Endothelial cell of hepatic sinusoid (primary cell): ENCODE measurements around the gene ASF1B.
"Not testable (repeated sequence)": the region's sequence is repeated elsewhere in the genome, so short reads cannot be mapped to it uniquely, and the experiment has no call there.

ENCODE experiments used
- in situ Hi-C: cut with HindIII; loops from 2 replicates; pipeline ENCODE4 v1.10.0; 2017; ENCODE audit warnings: low sequenced_read_pairs

The ASF1B gene

DNA sequence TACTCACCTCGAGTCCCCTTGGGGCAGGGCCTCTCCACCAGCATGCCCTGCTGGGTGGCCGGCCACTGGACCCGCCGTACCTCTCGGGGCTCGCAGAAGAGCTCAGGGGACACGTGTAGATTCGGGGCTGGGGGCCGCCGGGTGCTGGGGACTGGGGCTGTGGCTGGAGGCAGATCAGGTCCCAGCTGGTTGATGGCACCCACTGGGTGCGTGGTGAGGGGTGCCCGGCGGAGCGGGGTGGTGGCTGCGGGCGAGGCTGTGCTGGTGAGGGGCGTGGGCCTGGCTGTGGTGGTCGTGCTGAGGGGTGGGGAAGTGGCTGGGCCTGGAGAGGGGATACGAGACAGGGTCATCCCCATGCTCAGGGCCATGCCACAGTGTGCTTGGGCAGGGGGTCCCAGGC is 24.9 kb upstream of the ASF1B start:
- in situ Hi-C loops, result loop anchor here (10.0 kb wide), 1 partner anchor 103 kb away; no protein-coding TSS in a partner anchor

- in situ Hi-C loops, result loop anchor here (10.0 kb wide), 1 partner anchor 105 kb away; no protein-coding TSS in a partner anchor
These were observed 23.8 kb upstream of the ASF1B start for GRCh38 chr19:14160017-14160703.

GRCh38 chr19:14159059-14159458 is 22.7 kb upstream of the ASF1B start:
- in situ Hi-C loops, result no loop called here

- in situ Hi-C loops, result no loop called here
These were observed 22.1 kb upstream of the ASF1B start for GRCh38 chr19:14158276-14159023.

DNA sequence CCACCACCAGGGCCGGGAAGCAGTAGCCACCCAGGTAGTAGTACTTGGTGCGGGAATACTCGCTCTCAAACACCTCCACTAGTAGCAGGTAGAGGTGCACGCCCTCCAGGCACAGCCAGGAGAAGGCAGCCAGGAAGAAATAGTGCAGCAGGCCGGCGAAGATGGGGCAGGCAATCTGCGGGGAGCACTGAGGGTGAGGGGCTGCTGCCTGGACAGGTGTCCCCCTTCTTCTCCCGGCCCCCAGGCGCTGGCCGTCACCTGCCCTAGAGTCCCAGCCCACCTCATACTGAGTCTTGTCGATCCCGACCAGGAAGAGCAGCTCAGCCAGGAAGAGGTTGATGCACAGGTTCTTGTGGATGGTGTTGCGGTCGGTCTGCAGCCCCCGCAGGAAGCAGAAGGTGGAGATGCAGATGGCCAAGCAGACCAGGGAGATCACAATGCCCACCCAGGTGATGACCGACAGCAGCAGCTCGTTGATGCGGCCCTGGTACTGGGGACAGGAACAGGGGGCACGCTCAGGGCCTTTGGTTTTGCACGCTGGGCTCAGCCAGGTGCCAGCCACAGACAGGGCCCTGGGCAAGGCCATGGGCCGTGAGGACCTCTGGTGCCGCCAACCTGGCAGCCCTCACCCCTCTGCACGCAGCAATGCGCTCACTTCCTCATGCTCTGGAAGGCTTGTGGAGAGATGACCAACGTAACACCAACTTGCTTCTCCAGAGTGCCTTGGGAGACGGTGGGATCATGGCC is 20.8 kb upstream of the ASF1B start:
- in situ Hi-C loops, result no loop called here

DNA sequence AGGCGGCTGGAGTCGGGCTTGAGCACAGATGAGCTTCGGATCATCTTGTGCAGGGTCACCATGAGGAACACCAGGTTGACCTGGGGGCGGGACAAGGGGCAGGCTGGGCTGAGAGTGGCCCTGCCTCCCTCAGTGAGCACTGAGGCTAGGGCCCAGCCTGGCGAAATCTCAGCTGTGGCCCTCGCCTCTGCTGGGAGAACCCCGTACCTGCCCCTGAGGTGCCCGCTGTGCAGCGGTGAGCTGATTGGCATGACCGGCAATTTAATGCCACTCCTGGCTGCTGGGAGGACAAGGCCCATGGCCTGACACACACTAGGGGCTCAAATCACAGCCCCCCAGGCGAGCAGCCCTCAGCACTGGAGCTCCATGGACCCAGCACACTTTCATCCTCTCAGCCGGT is 19.7 kb upstream of the ASF1B start:
- in situ Hi-C loops, result no loop called here

DNA sequence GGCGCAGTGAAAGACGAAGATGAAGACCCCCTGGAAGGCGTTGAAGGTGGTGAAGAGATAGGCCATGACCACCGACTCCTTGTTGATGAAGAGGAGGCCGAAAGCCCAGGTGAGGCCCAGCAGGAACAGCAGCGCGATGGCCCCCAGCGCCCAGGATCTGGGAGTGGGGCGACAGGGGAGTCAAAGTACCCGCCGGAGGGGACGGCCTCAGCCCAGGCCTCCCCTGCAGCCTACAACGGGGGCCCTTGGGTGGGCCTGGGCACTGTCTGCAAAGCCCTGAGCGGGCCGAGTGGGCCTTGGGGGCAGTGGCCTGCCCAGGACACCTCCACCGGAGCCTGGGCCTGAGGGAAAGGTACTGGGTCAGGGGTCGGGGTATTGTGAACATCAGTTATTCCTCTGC is 19.0 kb upstream of the ASF1B start:
- in situ Hi-C loops, result no loop called here

- in situ Hi-C loops, result no loop called here
These were observed 16.3 kb upstream of the ASF1B start for GRCh38 chr19:14152713-14153112.

- in situ Hi-C loops, result no loop called here
These were observed 14.6 kb upstream of the ASF1B start for GRCh38 chr19:14150770-14151661.

GRCh38 chr19:14150041-14150769 is 13.8 kb upstream of the ASF1B start:
- in situ Hi-C loops, result no loop called here

DNA sequence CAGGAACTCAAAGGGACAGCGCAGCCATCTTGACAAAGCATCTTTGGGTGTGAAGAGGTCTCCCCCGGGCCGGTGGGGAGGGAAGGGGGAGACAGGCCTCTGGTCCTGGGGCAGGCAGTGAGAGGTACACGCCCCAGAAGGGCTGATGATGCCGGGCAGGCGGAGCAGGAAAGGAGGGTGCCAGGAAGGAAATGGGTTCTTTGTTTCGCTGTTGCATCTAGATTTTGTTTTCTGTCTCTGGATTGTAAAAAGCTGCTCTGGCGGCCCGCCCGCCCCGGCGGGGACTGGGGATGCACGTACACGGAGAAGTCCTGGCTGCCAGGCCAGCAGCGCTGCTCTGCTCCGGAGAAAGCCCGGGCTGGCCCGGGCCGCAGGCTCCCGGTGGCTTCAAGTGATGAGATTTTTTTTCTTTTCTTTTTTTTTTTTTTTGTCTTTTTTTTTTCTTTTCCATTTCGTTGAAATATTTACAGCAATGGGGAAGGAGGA is 13.2 kb upstream of the ASF1B start:
- in situ Hi-C loops, result no loop called here

DNA sequence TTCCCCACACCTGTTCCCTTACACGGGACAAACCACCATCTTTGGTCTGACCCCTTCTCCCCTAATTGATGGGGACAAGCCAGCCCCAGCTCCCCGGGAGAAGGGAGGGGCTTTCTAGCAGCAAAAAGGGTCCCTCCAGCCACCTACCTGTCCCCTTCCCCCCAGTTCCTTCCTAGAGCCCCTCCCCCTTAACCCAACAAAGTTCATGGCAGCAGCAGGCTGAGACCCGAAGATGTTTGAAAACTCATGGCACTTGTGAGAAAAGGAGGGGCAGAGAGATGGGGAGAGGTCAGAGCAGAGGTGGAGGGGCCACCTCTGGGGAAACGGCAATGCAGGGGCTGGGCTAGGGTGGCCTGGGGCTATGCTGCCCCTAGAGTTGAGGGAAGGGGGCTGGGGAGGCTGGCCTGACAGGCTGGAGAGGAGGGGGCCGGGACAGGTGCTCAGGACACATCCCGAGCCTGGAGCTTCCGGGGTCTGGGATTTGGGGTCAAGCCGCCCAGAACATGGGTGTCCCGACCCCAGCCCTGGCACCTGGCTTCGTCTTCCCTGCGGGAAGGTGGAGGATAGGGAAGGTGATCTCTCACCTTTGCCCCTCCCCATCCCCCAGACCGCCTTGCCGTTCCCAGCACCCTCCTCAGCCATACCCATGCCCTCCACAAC is 12.5 kb upstream of the ASF1B start:
- in situ Hi-C loops, result no loop called here

DNA sequence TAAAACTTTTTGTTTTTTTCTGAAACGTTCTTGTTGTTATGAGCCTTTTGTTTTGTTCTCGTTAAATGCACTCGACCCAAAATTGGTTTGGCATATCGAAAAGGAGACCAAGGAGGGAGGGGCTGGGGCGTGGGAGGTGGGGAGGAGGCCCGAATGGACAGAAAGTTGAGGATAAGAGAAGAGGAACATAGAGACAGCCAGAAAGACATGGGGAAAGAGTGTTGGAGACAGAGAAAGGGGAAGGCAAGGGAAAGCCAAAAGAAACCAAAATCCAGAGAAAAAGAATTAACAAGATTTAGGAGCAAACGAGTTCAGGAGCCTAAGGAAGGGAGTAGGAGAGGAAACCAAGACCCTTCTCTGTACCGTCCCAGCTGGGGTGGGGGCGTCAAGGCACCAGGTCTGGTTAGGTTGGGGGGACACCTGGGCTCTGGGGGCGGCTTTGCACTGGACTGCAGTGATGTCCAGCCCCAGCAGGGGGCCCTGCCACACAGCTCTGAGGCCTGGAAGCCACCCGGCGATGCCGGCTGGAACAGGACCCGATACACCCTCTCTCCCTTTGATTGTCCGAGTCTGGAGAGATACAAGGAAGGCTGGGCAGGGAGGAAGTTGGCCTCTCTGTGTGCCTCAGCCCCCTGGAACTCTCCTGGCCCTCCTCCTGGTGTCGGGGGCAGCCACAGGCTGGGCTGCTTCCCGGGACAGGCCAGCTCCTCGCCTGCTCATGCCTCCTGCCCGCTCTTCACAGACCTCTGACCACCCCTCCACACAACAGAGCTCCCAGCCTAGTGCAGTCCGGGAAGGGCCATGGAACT is 11.6 kb upstream of the ASF1B start:
- in situ Hi-C loops, result no loop called here

DNA sequence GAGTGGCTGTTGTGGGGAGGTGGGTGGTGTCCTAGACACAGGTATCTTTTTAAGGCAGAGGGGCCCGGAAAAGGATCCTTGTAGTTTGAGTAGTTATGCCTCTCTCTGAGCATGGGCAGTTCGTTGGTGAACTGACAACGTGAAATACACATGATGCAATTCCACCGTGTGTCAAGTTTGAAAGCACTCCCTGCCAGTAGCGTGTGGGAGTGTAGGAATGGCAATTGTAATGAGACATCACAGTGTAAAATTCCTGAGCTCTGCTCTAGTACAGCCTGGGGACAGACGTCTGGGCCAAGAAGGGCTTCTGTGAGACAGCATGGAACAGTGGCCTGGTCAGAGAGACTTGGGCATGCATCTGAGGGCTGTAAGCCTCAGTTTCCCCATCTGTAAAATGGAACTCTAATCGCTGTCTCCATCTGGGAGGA is 10.4 kb upstream of the ASF1B start:
- in situ Hi-C loops, result no loop called here

DNA sequence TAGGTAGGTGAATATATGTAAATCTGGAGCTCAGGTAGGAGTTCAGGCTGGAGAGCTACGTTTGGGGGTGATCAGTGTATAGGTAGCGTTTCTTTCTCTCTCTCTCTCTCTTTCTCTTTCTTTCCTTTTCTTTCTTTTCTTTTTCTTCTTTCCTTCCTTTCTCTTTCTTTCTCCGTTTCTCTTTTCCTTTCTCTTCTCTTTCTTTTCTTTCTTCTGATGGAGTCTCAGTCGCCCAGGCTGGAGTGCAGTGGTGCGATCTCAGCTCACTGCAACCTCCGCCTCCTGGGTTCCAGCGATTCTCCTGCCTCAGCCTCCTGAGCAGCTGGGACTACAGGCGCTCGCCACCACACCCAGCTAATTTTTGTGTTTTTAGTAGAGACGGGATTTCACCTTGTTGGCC is 9.8 kb upstream of the ASF1B start:
- in situ Hi-C loops, result not testable (repeated sequence)

- in situ Hi-C loops, result no loop called here
These were observed 9.0 kb upstream of the ASF1B start for GRCh38 chr19:14145381-14145780.

- in situ Hi-C loops, result no loop called here
These were observed 6.1 kb upstream of the ASF1B start for GRCh38 chr19:14142262-14143190.
